Right renal pelvis (tissue), 4 donors: Measurements from ENCODE around the gene SOS1. TPM values are rescaled to one million over a fixed set of nuclear protein-coding genes. Genes with fewer than 3 reads are reported as not detected.
A peak's percentile ranks its signal among the peaks of the same experiment; 100 is the strongest.

Source experiments
- DNase-seq, 4 donors: peaks; one replicate each; pipeline ENCODE4 v3.0.0-alpha.2; 2013; ENCODE audit warnings: low read depth in 4 of 4, low spot score in 3 of 4, missing footprints in 1 of 4
- polyA plus RNA-seq, 4 donors: library from polyadenylated mRNA; unstranded; fragments of 120-200 nt; gene quantifications; one replicate each; pipeline ENCODE4 v1.2.1, GENCODE V29; 2013; ENCODE audit not compliant: insufficient read length in 4 of 4

Gene SOS1
- polyA plus RNA-seq, 4 donors, result 40.7 to 59.2 (median 49.7) TPM

GRCh38 chr2:39050109-39050508 lies 70.7 kb downstream of the SOS1 start:
- DNase-seq, result no peak

GRCh38 chr2:39039072-39039471 lies 81.8 kb downstream of the SOS1 start:
- no peak for DNase-seq

GRCh38 chr2:39033980-39034379 lies 86.9 kb downstream of the SOS1 start:
- no peak for DNase-seq

- DNase-seq, result no peak
Observed at GRCh38 chr2:39027421-39027820, 93.4 kb downstream of the SOS1 start.

- no peak for DNase-seq
Observed at GRCh38 chr2:39024833-39025232, 96.0 kb downstream of the SOS1 start.

GRCh38 chr2:39023649-39024048 lies 97.2 kb downstream of the SOS1 start:
- DNase-seq, result no peak

- peak in 1 of 4 donors; percentile 8 for DNase-seq
Observed at GRCh38 chr2:39022642-39023235, 98.1 kb downstream of the SOS1 start.

- DNase-seq, result no peak
Observed at GRCh38 chr2:39020383-39020782, 100.5 kb downstream of the SOS1 start.

- DNase-seq, result no peak
Observed at GRCh38 chr2:39018638-39019037, 102.2 kb downstream of the SOS1 start.

GRCh38 chr2:39017334-39017733 lies 103.5 kb downstream of the SOS1 start:
- DNase-seq, result no peak

- DNase-seq, result no peak
Observed at GRCh38 chr2:39015424-39015823, 105.4 kb downstream of the SOS1 start.

- DNase-seq, result no peak
Observed at GRCh38 chr2:39013871-39014270, 107.0 kb downstream of the SOS1 start.

GRCh38 chr2:39008665-39009064 lies 112.2 kb downstream of the SOS1 start:
- no peak for DNase-seq

GRCh38 chr2:39007875-39008504 lies 112.9 kb downstream of the SOS1 start:
- DNase-seq, result no peak

- no peak for DNase-seq
Observed at GRCh38 chr2:39000552-39000951, 120.3 kb downstream of the SOS1 start.

- DNase-seq, result no peak
Observed at GRCh38 chr2:38997781-38998180, 123.1 kb downstream of the SOS1 start.

GRCh38 chr2:38991899-38992298 lies 129.0 kb downstream of the SOS1 start:
- DNase-seq, result no peak

- no peak for DNase-seq
Observed at GRCh38 chr2:38988716-38989115, 132.1 kb downstream of the SOS1 start.

GRCh38 chr2:38982498-38982897 lies 138.4 kb downstream of the SOS1 start:
- DNase-seq, result no peak

- DNase-seq, result no peak
Observed at GRCh38 chr2:38981670-38982357, 139.0 kb downstream of the SOS1 start.

- no peak for DNase-seq
Observed at GRCh38 chr2:38981003-38981669, 139.7 kb downstream of the SOS1 start.

- no peak for DNase-seq
Observed at GRCh38 chr2:38978908-38979307, 141.9 kb downstream of the SOS1 start.
